Epidermal melanocyte (primary cell): ENCODE results near the gene SLAMF8.
A peak's percentile ranks its signal among the peaks of the same experiment; 100 is the strongest.

Experiments used
- DNase-seq: peaks from one replicate; pipeline ENCODE4 v3.0.0; 2011; ENCODE audit warnings: low spot score; ENCODE audit not compliant: insufficient read length

SLAMF8 gene

GRCh38 chr1:159868766-159869165, 42.1 kb downstream of the SLAMF8 start:
- DNase-seq, result no peak

- DNase-seq, result no peak
These were observed 42.5 kb downstream of the SLAMF8 start for GRCh38 chr1:159869173-159869572.

GRCh38 chr1:159869607-159870006, 42.9 kb downstream of the SLAMF8 start:
- DNase-seq, result no peak

GRCh38 chr1:159870704-159871103, 44.0 kb downstream of the SLAMF8 start:
- DNase-seq, result no peak

GRCh38 chr1:159872891-159873290, 46.2 kb downstream of the SLAMF8 start:
- no peak for DNase-seq

- no peak for DNase-seq
These were observed 47.0 kb downstream of the SLAMF8 start for GRCh38 chr1:159873530-159874143.

GRCh38 chr1:159877695-159878444, 51.2 kb downstream of the SLAMF8 start:
- DNase-seq, result no peak

GRCh38 chr1:159879136-159879535, 52.5 kb downstream of the SLAMF8 start:
- no peak for DNase-seq

- DNase-seq, result no peak
These were observed 53.3 kb downstream of the SLAMF8 start for GRCh38 chr1:159879977-159880376.

- DNase-seq, result no peak
These were observed 53.8 kb downstream of the SLAMF8 start for GRCh38 chr1:159880430-159880829.

- peak; percentile 48 for DNase-seq
These were observed 55.2 kb downstream of the SLAMF8 start for GRCh38 chr1:159881622-159882526.

- DNase-seq, result no peak
These were observed 55.8 kb downstream of the SLAMF8 start for GRCh38 chr1:159882527-159882862.

- no peak for DNase-seq
These were observed 56.5 kb downstream of the SLAMF8 start for GRCh38 chr1:159883134-159883533.

GRCh38 chr1:159884296-159884695, 57.6 kb downstream of the SLAMF8 start:
- DNase-seq, result no peak
